Midbrain (tissue), 1 donor: ENCODE measurements around the gene ONECUT3.
A peak's percentile ranks its signal among the peaks of the same experiment; 100 is the strongest.
"Not testable (repeated sequence)": the region's sequence is repeated elsewhere in the genome, so short reads cannot be mapped to it uniquely, and the experiment has no call there.

Source experiments
- DNase-seq: peaks from one replicate; lab custom pipeline; 2025; lab: John Stamatoyannopoulos, UW

ONECUT3 gene

DNA sequence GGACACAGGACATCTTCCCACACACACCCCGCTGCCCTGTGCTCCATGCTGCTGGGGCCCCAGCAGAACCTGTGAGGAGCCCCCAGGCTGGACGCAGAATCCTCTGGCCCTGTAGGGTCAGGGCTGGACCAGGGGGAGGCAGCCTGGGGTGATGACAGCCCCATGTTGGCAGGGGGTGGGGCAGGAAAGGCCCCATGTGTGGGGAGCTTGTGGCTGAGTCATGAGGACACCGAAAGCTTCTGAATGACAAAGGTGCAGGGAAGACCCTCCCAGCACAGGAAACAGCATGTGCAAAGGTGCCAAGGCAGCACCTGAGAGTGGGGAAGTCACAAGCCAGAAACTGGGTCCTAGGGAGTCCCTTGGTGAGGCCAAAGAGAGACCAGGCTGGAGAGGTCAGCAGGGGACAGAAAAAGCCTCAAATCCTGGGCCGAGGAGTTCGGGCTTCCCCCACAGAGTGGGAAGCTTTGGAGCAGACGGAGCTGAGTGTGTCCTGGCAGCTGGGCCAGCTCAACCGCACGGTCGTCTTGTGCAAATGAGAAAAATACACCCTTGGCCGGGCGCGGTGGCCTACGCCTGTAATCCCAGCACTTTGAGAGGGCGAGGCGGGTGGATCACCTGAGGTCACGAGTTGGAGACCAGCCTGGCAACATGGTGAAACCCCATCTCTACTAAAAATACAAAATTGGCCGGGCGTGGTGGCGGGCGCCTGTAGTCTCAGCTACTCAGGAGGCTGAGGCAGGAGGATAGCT is 41.3 kb downstream of the ONECUT3 start:
- no peak for DNase-seq

DNA sequence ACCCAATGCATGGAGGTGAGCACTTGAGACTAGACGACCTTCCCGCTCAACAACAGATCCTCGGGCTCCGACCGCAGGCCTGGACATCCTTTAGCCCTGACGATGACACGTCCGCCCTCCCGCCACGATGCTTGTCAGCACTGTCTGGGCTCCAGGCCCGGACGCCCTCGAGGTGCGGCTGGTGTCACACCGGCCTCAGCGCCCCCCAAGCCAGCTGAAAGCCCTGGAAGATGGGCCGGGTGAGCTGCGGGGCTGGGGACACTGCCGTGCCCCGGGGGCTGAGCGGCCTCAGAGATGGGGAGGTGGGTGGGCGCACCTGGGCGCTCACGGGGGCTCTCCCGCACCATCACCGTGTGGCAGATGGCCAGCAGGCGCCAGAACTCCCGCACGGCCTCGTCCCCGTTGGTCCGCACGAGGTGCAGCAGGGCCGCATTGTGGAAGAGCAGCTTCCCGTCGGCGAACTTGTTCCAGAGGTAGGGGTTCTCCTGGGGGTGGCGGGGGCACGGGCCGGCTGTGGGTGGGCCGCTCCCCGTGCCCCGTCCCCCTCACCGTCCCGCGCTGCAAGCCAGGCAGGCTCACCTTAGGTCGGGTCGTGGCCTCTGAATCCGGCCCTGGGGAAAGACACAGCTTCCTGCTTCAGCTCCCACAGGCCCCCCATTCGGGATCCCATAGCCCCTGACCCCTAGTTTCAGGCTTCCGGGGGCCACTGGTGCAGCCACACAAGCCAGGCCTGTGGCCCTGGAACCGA is 43.3 kb downstream of the ONECUT3 start:
- no peak for DNase-seq

DNA sequence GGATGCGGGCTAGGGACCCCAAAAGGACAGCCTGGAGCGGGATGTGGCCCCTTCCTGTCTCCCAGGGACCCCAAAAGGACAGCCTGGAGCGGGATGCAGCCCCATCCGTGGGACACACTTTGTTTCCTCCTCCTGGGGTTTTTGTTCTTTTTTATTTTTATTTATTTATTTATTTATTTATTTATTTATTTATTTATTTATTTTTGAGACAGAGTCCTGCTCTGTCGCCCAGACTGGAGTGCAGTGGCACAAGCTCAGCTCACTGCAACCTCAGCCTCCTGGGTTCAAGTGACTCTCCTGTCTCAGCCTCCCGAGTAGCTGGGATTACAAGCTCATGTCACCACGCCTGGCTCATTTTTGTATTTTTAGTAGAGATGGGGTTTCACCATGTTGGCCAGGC is 44.0 kb downstream of the ONECUT3 start:
- DNase-seq, result not testable (repeated sequence)

DNA sequence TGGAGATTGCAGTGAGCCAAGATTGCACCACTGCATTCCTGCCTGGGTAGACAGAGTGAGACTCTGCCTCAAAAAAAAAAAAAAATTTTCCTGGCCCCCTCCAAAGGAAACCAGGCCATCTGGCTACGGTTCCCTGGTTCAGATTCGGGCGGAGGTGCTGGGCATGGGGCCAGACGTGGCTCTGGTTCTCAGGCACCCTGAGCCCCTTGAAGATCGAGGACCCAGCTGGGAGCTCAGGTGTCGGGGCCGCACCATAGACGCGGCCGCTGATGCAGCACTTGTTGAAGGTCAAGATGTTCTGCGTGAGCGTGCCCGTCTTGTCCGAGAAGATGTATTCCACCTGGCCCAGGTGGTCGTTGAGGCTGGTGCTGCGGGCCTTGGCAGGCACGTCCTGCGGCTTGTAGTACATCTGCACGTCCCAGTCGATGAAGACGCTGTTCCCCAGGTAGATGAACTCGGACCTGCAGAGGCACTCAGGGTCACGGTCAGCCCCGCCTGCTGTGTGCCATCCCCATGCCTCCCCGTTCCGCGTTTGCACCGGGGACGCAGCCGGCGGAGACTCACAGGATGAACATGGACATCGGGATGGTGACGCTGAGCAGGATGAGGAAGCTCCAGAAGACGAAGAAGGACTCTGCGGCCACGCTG is 46.5 kb downstream of the ONECUT3 start:
- no peak for DNase-seq

DNA sequence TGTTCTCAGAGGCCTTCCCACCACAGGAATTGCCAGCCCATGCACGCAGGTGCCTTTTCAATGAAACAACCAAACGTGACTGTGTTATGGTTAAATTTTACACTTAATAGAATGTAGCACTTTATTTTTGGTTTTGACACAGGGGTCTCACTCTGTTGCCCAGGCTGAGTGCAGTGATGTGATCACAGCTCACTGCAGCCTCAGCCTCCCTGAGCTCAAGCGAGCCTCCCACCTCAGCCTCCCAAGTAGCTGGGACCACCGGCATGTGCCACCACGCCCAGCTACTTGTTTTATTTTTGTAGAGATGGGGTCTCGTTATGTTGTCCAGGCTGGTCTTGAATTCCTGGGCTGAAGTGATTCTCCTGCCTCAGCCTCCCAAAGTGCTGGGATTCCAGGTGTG is 51.6 kb downstream of the ONECUT3 start:
- DNase-seq, result no peak

DNA sequence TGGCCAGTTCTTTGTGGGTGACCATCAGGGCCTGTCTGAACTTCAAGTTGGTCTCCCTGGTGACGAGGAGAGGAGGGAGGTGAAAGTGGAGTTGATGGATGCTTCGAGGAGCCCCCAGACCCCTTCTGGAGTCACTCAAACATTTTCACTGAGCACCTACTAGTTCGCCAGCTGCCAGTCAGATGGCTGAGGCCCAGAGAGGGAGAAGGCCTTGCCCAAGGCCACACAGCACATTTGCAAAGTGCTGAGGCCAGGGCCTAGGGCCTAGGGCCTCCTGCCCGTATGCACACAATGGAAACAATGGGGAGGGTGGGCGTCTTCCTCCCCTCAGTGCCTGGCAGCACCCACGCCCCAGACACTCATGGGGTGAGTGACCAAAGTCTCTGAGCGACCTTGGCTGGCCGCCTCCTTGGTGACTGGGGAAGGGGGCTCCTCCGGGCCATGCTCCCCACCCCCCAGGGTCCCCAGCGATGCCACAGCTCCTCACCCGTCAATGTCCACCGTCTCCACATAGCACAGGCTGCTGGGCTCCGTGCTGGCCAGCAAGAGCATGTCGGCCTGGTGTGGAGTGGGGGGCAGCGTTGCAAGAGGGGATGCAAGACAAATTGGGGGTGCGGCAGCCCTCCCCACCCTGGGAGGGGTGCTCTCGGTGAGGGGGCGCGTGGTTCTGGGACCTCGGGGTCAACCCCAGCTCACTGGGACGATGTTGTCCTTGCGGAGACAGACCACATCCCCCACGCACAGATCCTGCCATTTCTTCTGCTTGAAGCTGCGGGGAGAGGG is 52.3 kb downstream of the ONECUT3 start:
- no peak for DNase-seq

DNA sequence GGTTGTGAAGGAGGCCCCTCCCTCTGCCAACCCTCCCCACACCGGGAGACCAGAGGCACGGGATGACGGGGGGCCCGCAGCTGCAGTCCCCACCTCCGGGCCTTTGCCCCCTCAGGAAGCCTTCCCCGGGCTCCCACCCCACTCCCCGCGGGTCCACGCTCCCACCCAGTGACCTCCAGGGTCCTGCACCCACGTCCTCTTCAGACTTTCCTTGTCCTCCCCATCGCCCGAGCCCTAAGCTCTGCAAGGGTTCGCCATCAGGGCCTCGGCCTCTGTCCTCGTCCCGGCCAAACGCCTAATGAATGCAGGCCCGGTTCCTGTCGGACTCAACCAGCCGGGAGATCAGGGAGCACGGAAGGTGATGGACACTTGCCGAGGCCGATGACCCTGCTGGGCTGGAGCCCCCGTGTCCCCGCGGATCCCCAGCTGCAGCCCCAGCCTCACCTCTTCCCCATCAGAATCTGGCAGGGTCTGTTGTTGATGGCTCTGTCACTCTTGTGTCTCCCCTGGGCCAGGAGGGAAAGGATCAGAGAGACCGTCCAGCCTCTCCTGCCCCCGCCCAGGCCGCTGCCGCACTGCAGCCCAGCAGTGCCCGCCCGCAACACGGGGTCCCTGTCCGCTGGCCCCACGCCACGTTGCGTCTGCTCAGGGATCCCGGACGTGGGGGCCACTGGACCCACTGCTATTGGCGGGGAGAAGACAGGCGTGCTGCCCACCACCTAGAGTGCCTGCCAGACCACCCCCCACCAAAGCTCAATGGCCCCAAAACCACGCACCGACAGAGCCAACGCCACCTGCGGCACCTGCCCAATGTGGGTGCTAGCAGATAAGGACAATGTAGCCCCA is 53.1 kb downstream of the ONECUT3 start:
- no peak for DNase-seq

DNA sequence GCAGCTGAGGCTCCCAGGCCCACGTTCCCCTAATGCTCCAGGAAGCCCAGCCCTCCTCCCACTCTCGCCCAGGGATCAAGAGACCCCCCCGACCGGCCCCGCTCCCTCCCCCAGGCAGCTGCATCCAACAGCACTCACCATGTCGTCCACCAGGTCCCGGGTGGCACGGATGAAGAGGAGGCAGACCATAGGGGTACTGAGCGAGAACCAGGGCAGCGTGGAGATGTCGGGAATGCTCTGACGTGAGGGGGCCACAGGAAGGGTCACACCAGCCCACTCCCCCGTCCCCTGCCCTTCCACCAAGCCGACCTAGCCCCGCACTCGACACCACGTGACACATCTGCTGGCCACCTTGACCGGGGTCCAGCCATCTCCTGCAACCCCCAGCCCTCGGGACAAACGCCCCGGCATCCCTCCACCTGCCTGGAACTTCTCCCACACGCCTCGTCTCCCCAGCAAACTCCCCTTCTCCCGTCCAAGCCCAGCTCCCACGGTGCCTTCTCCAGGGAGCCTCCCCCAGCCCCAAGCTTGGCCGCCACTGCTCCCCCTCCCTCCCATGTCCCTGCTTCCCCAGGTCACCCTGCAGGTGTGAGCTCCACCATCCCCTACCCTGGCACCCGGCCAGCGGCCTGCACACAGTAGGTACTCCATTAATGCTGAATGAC is 53.9 kb downstream of the ONECUT3 start:
- DNase-seq, result no peak

DNA sequence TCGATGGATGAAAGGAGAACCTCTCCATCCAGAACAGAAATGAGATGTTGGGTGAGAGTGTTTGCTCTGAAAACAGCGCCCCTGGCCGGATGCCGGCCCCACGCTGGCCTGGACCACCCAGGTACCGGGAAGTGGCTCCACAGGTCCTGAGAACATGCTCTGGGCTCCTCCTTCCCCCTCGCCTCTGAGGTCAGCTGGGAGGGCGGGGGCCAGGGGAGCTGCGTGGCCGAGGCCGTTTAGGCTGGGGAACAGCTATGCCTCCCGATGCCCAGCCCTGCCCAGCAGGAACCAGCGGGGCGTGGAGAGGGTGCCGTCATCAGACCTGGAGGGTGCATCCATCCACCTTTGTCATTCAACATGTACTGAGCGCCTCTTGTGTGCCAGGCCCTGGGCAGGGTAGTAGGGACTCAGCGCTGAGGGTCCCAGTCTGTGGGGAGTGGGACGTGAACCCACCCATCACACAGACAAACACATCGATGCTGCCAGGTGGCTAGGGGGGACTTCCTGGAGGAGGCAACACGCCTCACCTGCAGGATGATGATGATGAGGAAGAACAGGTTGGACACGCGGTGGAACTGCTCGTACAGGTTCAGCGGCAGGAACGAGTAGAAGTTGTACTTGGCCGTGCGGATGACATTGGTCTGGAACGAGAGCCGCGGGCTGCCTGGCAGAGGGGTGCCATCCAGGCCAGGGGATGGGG is 54.5 kb downstream of the ONECUT3 start:
- DNase-seq, result no peak

DNA sequence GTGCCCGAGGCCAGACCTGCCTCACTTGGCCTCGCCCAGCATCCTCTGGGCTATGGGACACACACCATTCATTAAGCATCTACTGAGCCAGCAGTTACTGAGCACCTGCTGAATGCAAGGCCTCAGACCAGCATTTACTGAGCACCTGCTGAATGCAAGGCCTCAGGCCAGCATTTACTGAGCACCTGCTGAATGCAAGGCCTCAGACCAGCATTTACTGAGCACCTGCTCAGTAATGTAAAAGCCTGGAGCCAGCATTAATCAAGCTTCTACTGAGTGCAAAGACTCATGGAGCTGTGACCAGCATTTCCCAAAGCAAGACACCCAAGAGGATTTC is 55.1 kb downstream of the ONECUT3 start:
- DNase-seq, result no peak

DNA sequence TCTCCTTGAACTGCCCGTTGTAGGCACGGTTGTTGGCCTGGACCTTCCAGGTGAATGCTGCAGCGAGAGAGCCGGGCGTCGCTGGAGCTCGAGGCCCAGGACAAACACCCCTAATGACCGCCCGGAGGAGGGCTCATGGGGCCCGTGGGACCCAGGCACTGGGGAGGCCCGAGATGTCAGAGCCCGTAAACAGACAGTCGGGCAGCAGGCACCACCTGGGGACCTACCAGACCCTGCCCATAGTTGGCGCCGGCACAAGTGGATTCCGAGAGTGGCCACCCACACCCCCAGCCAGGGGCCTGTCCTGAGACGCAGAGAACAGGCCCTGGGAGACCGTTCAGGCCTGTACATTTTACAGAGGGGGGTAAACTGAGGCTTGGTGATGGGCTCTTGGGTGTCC is 56.4 kb downstream of the ONECUT3 start:
- no peak for DNase-seq

DNA sequence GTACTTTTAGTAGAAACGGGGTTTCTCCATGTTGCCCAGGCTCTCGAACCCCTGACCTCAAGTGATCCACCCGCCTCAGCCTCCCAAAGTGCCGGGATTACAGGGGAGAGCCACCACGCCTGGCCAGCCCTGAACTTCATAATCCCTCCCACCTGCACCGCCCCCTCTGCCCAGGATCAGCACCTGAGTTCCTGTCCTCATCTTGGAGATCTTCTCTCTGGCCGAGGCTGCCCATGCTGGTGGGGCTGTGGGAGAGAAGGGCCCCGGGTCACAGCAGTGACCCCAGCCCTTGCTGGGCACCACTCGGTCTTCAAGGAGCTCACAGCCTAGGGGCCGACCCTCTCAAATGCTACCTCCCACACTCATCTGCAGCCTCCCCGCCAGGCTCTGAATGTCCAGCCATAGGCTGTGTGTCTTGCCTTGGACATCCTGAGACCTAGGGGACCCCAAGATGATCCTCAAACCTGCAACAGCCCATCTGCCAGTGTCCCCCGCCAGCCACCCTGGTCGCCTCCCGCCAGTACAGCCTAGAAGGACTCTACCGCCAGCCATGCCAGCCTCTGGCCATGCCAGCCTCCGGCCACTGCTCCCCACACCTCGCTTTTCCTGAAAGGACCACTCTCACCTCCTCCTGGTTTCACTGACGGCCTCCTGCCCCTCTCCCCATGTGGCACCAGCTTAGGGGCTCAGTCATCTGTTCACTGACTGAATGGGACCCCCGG is 57.3 kb downstream of the ONECUT3 start:
- DNase-seq, result no peak

DNA sequence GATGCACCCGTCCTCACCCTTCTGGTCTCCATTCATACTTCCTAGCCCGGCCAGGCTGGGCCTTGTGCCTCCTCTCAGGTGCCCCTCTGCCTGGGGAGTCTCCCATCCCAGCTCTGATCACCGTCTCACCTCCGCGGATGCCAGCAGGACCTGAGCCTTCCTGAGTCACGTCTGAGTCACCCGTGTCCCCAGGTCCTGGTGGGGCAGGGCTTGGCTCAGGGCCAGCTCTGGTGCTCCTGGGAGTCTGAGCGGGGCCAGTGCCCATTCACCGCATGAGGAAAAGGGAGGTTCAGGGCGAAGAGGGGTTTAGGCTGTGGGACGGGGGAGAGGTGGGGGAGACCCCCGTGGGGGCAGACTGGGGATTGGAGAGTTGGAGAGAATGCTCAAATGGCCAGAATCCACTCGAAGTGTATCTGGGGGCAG is 58.2 kb downstream of the ONECUT3 start:
- DNase-seq, result no peak

DNA sequence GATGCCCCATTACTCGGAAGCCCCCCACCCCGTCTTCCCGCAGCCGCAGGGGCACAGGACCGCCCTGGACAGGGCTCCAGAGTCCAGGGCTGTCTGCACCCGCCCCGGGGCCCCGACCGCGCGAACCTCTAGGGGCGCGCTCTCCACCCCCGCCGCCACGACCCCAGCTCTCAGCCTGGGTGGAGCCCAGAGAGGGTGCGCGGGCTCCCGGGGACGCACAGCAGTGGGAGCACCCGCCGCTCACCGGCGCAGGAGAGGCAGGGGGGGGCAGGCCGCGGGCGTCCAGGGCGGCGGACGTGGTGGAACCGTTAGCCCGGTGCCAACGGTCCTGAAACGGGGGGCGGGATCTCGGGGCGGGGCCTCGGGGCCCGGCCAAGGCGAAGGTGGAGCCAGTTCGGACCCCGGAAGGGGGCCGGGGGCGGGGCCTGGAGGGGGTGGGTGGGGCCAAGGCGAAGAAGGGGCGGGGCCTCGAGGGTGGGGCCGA is 58.7 kb downstream of the ONECUT3 start, which contains the start of gene ATP8B3:
Gene ATP8B3 (minus strand): TSS at position 335 of the 484 bp plus-strand sequence. CDS start 540 bp downstream, outside the sequence.
- DNase-seq, result no peak

DNA sequence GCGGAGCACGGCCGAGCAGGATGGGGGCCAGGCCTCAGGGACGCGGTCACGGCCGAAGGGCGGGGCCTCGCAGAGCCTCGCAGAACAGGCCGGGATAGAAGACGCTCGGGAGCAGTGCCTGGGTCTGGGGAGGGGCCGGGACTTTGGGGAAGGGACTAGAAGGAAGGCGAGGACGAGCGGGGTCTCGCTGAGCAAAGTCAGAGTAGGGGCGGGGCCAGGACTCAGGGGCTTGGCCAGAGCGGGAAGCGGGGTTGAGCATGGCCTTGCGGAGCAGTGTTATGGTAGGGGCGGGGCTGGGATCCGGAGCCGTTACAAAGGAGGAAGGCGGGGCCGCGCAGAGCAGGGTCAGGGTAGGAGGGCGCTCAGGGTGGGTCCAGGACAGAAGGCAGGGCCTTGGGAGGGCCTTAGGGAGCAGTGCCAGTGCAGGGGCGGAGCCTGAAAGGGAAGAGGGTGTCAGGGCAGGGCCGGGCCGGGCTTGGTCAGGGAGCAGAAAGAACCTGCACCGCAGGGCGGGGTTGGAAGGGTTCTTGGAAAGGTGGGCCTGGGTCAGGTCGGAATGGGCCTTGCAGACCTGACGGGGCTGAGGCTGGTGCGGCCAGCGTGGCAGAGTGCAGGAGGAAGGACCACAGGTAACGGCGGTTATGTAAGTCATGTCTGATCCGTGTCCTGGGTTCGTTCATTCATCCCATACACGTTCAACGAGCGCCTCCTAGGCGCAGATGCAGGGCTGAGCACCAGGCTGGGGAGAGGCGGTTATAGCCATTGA is 59.3 kb downstream of the ONECUT3 start:
- peak; percentile 38 for DNase-seq

DNA sequence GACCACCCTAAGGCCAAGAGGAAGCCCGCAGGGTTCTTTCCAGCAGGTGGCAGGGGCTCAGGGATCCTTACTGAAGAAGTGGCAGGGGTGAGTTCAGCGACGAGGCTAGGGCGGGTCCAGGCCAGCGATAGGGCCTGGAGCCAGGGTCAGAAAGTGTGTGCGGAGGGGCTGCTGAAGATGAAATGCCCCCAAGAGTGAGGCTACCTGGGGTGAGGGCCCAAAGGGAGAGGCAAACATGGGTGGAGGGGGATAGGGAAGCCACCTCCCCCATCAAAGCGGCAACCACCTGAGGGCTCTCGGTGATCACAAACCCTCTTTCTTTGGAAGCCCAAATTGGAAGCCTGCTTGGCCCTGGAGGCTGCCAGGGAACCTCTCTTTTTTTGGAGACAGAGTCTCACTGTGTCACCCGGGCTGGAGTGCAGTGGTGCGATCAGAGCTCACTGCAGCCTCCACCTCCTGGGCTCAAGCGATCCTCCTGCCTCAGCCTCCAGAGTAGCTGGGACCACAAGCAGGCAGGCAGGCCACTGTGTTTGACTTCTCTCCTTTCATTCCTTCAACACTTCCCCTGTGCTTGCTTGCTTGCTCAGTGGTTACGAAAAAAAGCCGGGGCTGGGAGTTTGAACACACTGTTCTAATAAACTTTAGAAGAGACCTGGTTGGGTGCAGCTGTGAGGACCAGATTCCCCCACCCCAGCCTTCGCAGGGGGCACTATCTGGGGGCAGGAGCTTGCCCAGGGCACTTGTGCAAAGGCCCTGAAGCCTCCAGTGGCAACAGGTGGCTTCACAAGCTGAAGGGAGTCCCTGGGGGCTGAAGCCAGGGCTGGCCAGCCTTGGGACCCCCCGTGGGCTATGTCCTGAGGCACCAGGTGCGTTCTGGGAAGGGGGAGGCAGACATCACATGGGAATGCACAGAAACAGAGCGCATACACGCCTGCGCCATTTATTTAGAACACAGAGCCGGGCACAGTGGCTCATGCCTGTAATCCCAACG is 60.2 kb downstream of the ONECUT3 start:
- no peak for DNase-seq

DNA sequence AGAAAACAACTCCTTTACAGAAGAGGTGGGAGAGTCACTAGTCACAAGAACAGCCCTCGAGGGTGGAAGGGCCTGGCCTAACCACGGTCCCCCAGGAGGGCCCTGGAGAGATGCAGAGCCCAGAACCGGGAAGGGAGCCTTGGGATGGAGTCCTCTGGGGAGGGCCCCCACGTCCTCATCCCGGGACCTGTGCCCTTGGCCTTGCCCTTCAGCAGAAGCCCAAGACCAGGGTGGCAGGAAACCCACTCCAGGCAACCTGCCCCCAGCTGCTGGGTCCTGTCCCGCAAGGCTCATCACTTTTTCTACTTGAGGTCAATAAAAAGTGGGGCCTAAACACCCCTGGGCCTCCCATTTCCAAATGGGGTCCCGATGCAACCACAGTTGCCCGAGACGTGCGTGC is 61.1 kb downstream of the ONECUT3 start:
- DNase-seq, result no peak
